ENCODE results near the gene KRT6B.
"Not testable (repeated sequence)": the region's sequence is repeated elsewhere in the genome, so short reads cannot be mapped to it uniquely, and the experiment has no call there.

- TF ChIP-seq TCF7L2 (IDR thresholded peaks at IDR 0.05; ENCODE audit: low read depth, low read length); CTCF (IDR thresholded peaks at IDR 0.05); SIN3A (IDR thresholded peaks at IDR 0.05; ENCODE audit: borderline replicate concordance, insufficient read depth, low read depth, low read length); POLR2AphosphoS5 (IDR thresholded peaks at IDR 0.05; ENCODE audit: low read depth, low read length): not testable (repeated sequence)
- TF ChIP-seq, protein P1, sequence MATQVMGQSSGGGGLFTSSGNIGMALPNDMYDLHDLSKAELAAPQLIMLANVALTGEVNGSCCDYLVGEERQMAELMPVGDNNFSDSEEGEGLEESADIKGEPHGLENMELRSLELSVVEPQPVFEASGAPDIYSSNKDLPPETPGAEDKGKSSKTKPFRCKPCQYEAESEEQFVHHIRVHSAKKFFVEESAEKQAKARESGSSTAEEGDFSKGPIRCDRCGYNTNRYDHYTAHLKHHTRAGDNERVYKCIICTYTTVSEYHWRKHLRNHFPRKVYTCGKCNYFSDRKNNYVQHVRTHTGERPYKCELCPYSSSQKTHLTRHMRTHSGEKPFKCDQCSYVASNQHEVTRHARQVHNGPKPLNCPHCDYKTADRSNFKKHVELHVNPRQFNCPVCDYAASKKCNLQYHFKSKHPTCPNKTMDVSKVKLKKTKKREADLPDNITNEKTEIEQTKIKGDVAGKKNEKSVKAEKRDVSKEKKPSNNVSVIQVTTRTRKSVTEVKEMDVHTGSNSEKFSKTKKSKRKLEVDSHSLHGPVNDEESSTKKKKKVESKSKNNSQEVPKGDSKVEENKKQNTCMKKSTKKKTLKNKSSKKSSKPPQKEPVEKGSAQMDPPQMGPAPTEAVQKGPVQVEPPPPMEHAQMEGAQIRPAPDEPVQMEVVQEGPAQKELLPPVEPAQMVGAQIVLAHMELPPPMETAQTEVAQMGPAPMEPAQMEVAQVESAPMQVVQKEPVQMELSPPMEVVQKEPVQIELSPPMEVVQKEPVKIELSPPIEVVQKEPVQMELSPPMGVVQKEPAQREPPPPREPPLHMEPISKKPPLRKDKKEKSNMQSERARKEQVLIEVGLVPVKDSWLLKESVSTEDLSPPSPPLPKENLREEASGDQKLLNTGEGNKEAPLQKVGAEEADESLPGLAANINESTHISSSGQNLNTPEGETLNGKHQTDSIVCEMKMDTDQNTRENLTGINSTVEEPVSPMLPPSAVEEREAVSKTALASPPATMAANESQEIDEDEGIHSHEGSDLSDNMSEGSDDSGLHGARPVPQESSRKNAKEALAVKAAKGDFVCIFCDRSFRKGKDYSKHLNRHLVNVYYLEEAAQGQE (IDR thresholded peaks at IDR 0.05; ENCODE audit: insufficient read depth in 1 of 2, low read depth in 2 of 2, low read length in 1 of 2) = not testable (repeated sequence)
Measured at GRCh38 chr12:52500574-52500973, 48.6 kb upstream of the KRT6B start.

Data from Panc1 (cell line).